GM12878 (cell line): ENCODE data around the gene KLF11. TPM values are rescaled to one million over a fixed set of nuclear protein-coding genes. Genes with fewer than 3 reads are reported as not detected.

ENCODE experiments used
- ATAC-seq: fragments of 200-7000 bp; cut with Tn5 transposase; 3 replicates; pipeline ENCODE4 v1.9.1; 2020; ENCODE audit warnings: mild to moderate bottlenecking, moderate library complexity
- BruUV-seq: library from RNA; stranded (reverse); fragments of 400-500 nt; replicated peaks from 2 replicates; lab custom pipeline; 2021; lab: Mats Ljungman, UMichigan
- CTCF ChIA-PET: fragments of 300-600 bp; sonication (Branson Sonifier 250); formaldehyde crosslinking; extraction: SDS; loops from one replicate; lab custom pipeline; 2021; ENCODE audit warnings: inconsistent platforms; lab: Yijun Ruan, JAX
- POLR2A ChIA-PET: fragments of 350-600 bp; formaldehyde crosslinking; extraction: SDS; loops from one replicate; lab custom pipeline; 2021; ENCODE audit warnings: inconsistent platforms; lab: Charles Lee
- RAD21 ChIA-PET: fragments of 300-600 bp; sonication (Branson Sonifier 250); formaldehyde crosslinking; loops from one replicate; lab custom pipeline; 2023; ENCODE audit warnings: antibody characterized with exemption; ENCODE audit not compliant: unreplicated experiment; lab: Charles Lee
- SMC1A ChIA-PET: fragments of 300-600 bp; sonication (Branson Sonifier 250); formaldehyde crosslinking; loops from one replicate; lab custom pipeline; 2023; ENCODE audit not compliant: unreplicated experiment, uncharacterized antibody; lab: Charles Lee
- DNase-seq: peaks from one replicate; pipeline ENCODE4 v3.0.0-alpha.2; 2011; ENCODE audit warnings: low read depth, low spot score
- FAIRE-seq: peaks from 3 replicates; lab custom pipeline; 2011; peaks lifted over from hg19 to GRCh38; lab: Jason Lieb, UNC
- H2AFZ ChIP-seq: 2 replicates; pipeline ENCODE4 v1.6.0; 2011; ENCODE audit warnings: low read depth, low read length, control low read depth; ENCODE audit not compliant: control insufficient read depth
- H3K27ac ChIP-seq: 2 replicates; pipeline ENCODE4 v1.5.1; 2011; ENCODE audit warnings: control low read depth; ENCODE audit not compliant: control insufficient read depth, insufficient read depth
- H3K27me3 ChIP-seq, 2 experiments: replicated peaks in 1 of 2; 2 replicates each; pipeline versions ENCODE4 v1.6.0 to v1.6.1; 2011; ENCODE audit warnings: low read length in 1 of 2; ENCODE audit not compliant: control insufficient read depth in 2 of 2, insufficient read depth in 2 of 2
- H3K36me3 ChIP-seq, 2 experiments: 2 replicates each; pipeline ENCODE4 v1.5.1; 2011; ENCODE audit warnings: low read length in 1 of 2; ENCODE audit not compliant: control insufficient read depth in 2 of 2, insufficient read depth in 2 of 2
- H3K4me1 ChIP-seq: 2 replicates; pipeline ENCODE4 v1.6.1; 2011; ENCODE audit warnings: mild to moderate bottlenecking, low read length, moderate library complexity, mixed read lengths; ENCODE audit not compliant: control insufficient read depth, insufficient read depth
- H3K4me2 ChIP-seq: 2 replicates; pipeline ENCODE4 v1.6.0; 2011; ENCODE audit warnings: control low read depth; ENCODE audit not compliant: control insufficient read depth, insufficient read depth
- H3K4me3 ChIP-seq: fragments of 200-600 bp; sonication (generic); 2 replicates; pipeline ENCODE4 v1.5.1; 2016
- H3K79me2 ChIP-seq: 2 replicates; pipeline ENCODE4 v1.6.0; 2011; ENCODE audit warnings: low read length; ENCODE audit not compliant: control insufficient read depth, insufficient read depth
- H3K9ac ChIP-seq: 2 replicates; pipeline ENCODE4 v1.8.0; 2011; ENCODE audit warnings: low read length, control low read depth, mixed read lengths; ENCODE audit not compliant: control insufficient read depth, insufficient read depth
- H3K9me3 ChIP-seq: replicated peaks from 3 replicates; pipeline ENCODE4 v1.5.1; 2011; ENCODE audit warnings: mild to moderate bottlenecking, low read length; ENCODE audit not compliant: control insufficient read depth, insufficient read depth
- H4K20me1 ChIP-seq: 2 replicates; pipeline ENCODE4 v1.6.0; 2011; ENCODE audit not compliant: control insufficient read depth, insufficient read depth
- CTCF ChIP-seq, 3 experiments: IDR thresholded peaks in 2 of 3; conservative IDR thresholded peaks in 1 of 3; 2 replicates each; pipeline ENCODE4 v1.5.1; 2011; ENCODE audit warnings: low read depth in 3 of 3, low read length in 3 of 3, mild to moderate bottlenecking in 3 of 3, control low read depth in 2 of 3, moderate library complexity in 2 of 3, inconsistent platforms in 1 of 3, mixed read lengths in 1 of 3; ENCODE audit not compliant: control insufficient read depth in 2 of 3, insufficient read depth in 1 of 3; ENCODE audit errors: extremely low read depth in 1 of 3
- MYC ChIP-seq: IDR thresholded peaks from 2 replicates; pipeline ENCODE4 v1.6.1; 2011; ENCODE audit warnings: mild to moderate bottlenecking, low read length, moderate library complexity, inconsistent platforms; ENCODE audit not compliant: insufficient read depth, insufficient replicate concordance, insufficient read length, severe bottlenecking
- RB1 ChIP-seq: fragments of 450-650 bp; formaldehyde crosslinking; IDR thresholded peaks from 2 replicates; pipeline ENCODE4 v1.6.1; 2017; ENCODE audit warnings: mild to moderate bottlenecking, borderline replicate concordance
- WGBS: methylation state at CpG from one replicate; pipeline ENCODE4 v1.1.6; 2016; ENCODE audit warnings: low lambda C conversion rate; ENCODE audit not compliant: insufficient replicate concordance, insufficient coverage; ENCODE audit errors: missing lambda C conversion rate; 5-methylcytosine and 5-hydroxymethylcytosine counted together
- in situ Hi-C: fragments of 300-500 bp; cut with MboI; formaldehyde crosslinking; loops from 9 replicates; pipeline ENCODE4 v1.14.3; 2018; ENCODE audit warnings: mixed read lengths
- intact Hi-C: fragments of 100-400 bp; cut with micrococcal nuclease; formaldehyde crosslinking; loops from one replicate; pipeline ENCODE4 v1.14.2; 2022; ENCODE audit not compliant: unreplicated experiment
- polyA plus RNA-seq, 11 experiments: library from polyadenylated mRNA; depleted of rRNA in 4 of 11; unstranded in 6 of 11; stranded (reverse) in 5 of 11; fragments of >200 nt; fragmentation: Nextera tagmentation in 4 of 11; fragmentation: Illumina TruSeq in 1 of 11; extraction: Ambion mirVana in 4 of 11; extraction: Trizol in 1 of 11; gene quantifications; 1 replicate in 1 of 11; 2 replicates in 10 of 11; pipeline versions ENCODE4 v1.2.1 to v1.2.3, GENCODE V29; 2011 to 2016; ENCODE audit warnings: inconsistent platforms in 2 of 11, missing spikeins in 2 of 11, low read depth in 1 of 11
- total RNA-seq, 4 experiments: library from RNA; depleted of rRNA in 3 of 4; stranded (reverse); fragments of >200 nt in 3 of 4; fragmentation: Illumina TruSeq in 1 of 4; extraction: Trizol in 1 of 4; gene quantifications; 2 replicates each; pipeline versions ENCODE4 v1.2.1 to v1.2.3, GENCODE V29; 2013 to 2021
- TF ChIP-seq, protein P1 (sequence below): fragments of 450-650 bp; formaldehyde crosslinking; IDR thresholded peaks from 2 replicates; pipeline ENCODE4 v1.5.0; 2022; ENCODE audit warnings: mild to moderate bottlenecking, missing genetic modification characterization

KLF11 gene
- total and polyA plus RNA-seq, 10 of the 15 experiments (the other 5 are each of a cell fraction or from before 2014, with no cell fraction given), result 0.03 to 0.54 (median 0.14) TPM; not detected in 1

- no peak overlapping the region for H3K9ac ChIP-seq
- SMC1A ChIA-PET, result interaction anchor here (1.2 kb wide), 1 partner anchor 38 kb away, joined by 4 read pairs; no protein-coding TSS in a partner anchor
- DNase-seq, result no peak
- in situ Hi-C loops (no loop called here), intact Hi-C loops (no loop called here)
- H3K4me3 ChIP-seq, result no peak overlapping the region
- POLR2A ChIA-PET, result no interaction called here
- TF ChIP-seq, protein P1, sequence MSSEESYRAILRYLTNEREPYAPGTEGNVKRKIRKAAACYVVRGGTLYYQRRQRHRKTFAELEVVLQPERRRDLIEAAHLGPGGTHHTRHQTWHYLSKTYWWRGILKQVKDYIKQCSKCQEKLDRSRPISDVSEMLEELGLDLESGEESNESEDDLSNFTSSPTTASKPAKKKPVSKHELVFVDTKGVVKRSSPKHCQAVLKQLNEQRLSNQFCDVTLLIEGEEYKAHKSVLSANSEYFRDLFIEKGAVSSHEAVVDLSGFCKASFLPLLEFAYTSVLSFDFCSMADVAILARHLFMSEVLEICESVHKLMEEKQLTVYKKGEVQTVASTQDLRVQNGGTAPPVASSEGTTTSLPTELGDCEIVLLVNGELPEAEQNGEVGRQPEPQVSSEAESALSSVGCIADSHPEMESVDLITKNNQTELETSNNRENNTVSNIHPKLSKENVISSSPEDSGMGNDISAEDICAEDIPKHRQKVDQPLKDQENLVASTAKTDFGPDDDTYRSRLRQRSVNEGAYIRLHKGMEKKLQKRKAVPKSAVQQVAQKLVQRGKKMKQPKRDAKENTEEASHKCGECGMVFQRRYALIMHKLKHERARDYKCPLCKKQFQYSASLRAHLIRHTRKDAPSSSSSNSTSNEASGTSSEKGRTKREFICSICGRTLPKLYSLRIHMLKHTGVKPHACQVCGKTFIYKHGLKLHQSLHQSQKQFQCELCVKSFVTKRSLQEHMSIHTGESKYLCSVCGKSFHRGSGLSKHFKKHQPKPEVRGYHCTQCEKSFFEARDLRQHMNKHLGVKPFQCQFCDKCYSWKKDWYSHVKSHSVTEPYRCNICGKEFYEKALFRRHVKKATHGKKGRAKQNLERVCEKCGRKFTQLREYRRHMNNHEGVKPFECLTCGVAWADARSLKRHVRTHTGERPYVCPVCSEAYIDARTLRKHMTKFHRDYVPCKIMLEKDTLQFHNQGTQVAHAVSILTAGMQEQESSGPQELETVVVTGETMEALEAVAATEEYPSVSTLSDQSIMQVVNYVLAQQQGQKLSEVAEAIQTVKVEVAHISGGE, result no peak
- TF ChIP-seq CTCF (IDR thresholded peaks at IDR 0.05 in 2 of 3, conservative IDR thresholded peaks at IDR 0.05 in 1 of 3; ENCODE audit: control insufficient read depth in 2 of 3, extremely low read depth in 1 of 3, insufficient read depth in 1 of 3, low read depth in 3 of 3, low read length in 3 of 3) (peak in 1 of 3 experiments; percentile 37; a peak in 2 of 6 replicates), MYC (no peak), RB1 (no peak)
- TF ChIP-seq, all 136 proteins: peak for 1
- ATAC-seq (peak; percentile 63), FAIRE-seq (no peak)
- Histone ChIP-seq H4K20me1 (no peaks in the 10 kb centered on the region), H3K79me2 (no peaks in the 10 kb centered on the region), H2AFZ (no peak overlapping the region), H3K4me2 (no peak overlapping the region), H3K4me1 (no peaks in the 10 kb centered on the region), H3K9me3 (no peaks in the 10 kb centered on the region), H3K36me3 (no peaks in the 10 kb centered on the region), H3K27me3 (no peaks in the 10 kb centered on the region; a peak in 3 of 4 replicates), H3K27ac (no peak overlapping the region)
- CTCF ChIA-PET, result interaction anchor here (1.1 to 2.0 kb wide), 3 partner anchors 13 to 208 kb away, joined by 3 to 8 read pairs (median 7); no protein-coding TSS in a partner anchor
- WGBS, result 53% methylated on average over 4 of the region's 4 CpGs
- no TSS peak for BruUV-seq
- RAD21 ChIA-PET, result interaction anchor here (1.4 kb wide), 1 partner anchor 38 kb away, joined by 6 read pairs; no protein-coding TSS in a partner anchor
Measured at GRCh38 chr2:10022445-10022844, 20.9 kb upstream of the KLF11 start.
